Gastroesophageal sphincter (tissue), 4 donors: ENCODE results near the gene IL17RD. TPM values are rescaled to one million over a fixed set of nuclear protein-coding genes. Genes with fewer than 3 reads are reported as not detected.

Source experiments
- ATAC-seq: fragments of 150-250 bp; one replicate; pipeline ENCODE4 v1.9.1; 2016; ENCODE audit warnings: mild to moderate bottlenecking, moderate library complexity
- H3K27ac ChIP-seq, 4 donors: fragments of 200-600 bp; sonication (generic) in 3 of 4; 1 replicate in 3 of 4; 2 replicates in 1 of 4; pipeline ENCODE4 v1.5.1; 2016 to 2019
- H3K27me3 ChIP-seq: fragments of 200-600 bp; sonication (generic); one replicate; pipeline ENCODE4 v1.5.1; 2019
- H3K36me3 ChIP-seq, 2 donors: fragments of 200-600 bp; sonication (generic); one replicate each; pipeline ENCODE4 v1.5.1; 2019; ENCODE audit warnings: control low read depth in 1 of 2
- H3K4me1 ChIP-seq, 3 donors: fragments of 200-600 bp; sonication (generic); 1 replicate in 2 of 3; 2 replicates in 1 of 3; pipeline ENCODE4 v1.5.1; 2016 to 2019; ENCODE audit warnings: control low read depth in 2 of 3
- H3K4me3 ChIP-seq, 2 donors: fragments of 200-600 bp; sonication (generic); one replicate each; pipeline ENCODE4 v1.5.1; 2019; ENCODE audit warnings: mild to moderate bottlenecking in 1 of 2, moderate library complexity in 1 of 2
- H3K9me3 ChIP-seq, 3 donors: fragments of 200-600 bp; sonication (generic); one replicate each; pipeline ENCODE4 v1.5.1; 2017 to 2019; ENCODE audit warnings: control low read depth in 2 of 3
- CTCF ChIP-seq, 4 experiments: fragments of 200-600 bp in 2 of 4; fragments of 450-650 bp in 2 of 4; sonication (generic) in 1 of 4; IDR thresholded peaks; one replicate each; pipeline ENCODE4 v1.5.1; 2017 to 2019; ENCODE audit warnings: antibody characterized with exemption in 4 of 4, mild to moderate bottlenecking in 2 of 4, moderate library complexity in 2 of 4
- EP300 ChIP-seq: sonication (generic); formaldehyde crosslinking; IDR thresholded peaks from one replicate; pipeline ENCODE4 v1.6.1; 2017; ENCODE audit warnings: antibody characterized with exemption, mild to moderate bottlenecking
- POLR2A ChIP-seq, 2 donors: fragments of 450-650 bp; IDR thresholded peaks; one replicate each; pipeline ENCODE4 v1.6.1; 2017; ENCODE audit warnings: antibody characterized with exemption in 2 of 2, mild to moderate bottlenecking in 2 of 2, moderate library complexity in 1 of 2
- POLR2AphosphoS5 ChIP-seq: sonication (generic); formaldehyde crosslinking; IDR thresholded peaks from one replicate; pipeline ENCODE4 v1.6.1; 2017; ENCODE audit warnings: antibody characterized with exemption
- WGBS, 2 donors: methylation state at CpG; one replicate each; pipeline ENCODE4 v1.1.5; 2018; ENCODE audit warnings: low coverage in 1 of 2; 5-methylcytosine and 5-hydroxymethylcytosine counted together
- total RNA-seq, 4 donors: library from RNA; depleted of rRNA; stranded (reverse); fragments of >200 nt; gene quantifications; one replicate each; pipeline ENCODE4 v1.1.0, GENCODE V29; 2016

IL17RD gene
- total RNA-seq, 4 donors from 2014 or later = 4.5 to 15.9 (median 8.7) TPM

- Histone ChIP-seq H3K36me3 (no peaks in the 10 kb centered on the region), H3K9me3 (no peaks in the 10 kb centered on the region), H3K4me3 (no peak overlapping the region), H3K27ac (no peak overlapping the region), H3K4me1 (no peaks in the 10 kb centered on the region), H3K27me3 (no peaks in the 10 kb centered on the region)
- TF ChIP-seq EP300 (no peak), CTCF (IDR thresholded peaks at IDR 0.05) (no peak), POLR2AphosphoS5 (no peak), POLR2A (IDR thresholded peaks at IDR 0.05) (no peak)
- no peak for ATAC-seq
- 73 to 80% methylated on average over 1 to 4 of the region's 5 CpGs for WGBS, 2 donors
Measured at GRCh38 chr3:57135964-57136719, 29.0 kb downstream of the IL17RD start.

- ATAC-seq = no peak
- Histone ChIP-seq H3K27me3 (no peaks in the 10 kb centered on the region), H3K4me3 (no peak overlapping the region), H3K9me3 (no peaks in the 10 kb centered on the region), H3K4me1 (peaks cover 0 to 9% (median 0%) of the 10 kb centered on the region in 3 donors), H3K36me3 (no peaks in the 10 kb centered on the region), H3K27ac (no peak overlapping the region)
- 45 to 59% methylated on average over 4 of the region's 4 CpGs for WGBS, 2 donors
- TF ChIP-seq POLR2A (IDR thresholded peaks at IDR 0.05) (no peak), EP300 (no peak), POLR2AphosphoS5 (no peak), CTCF (IDR thresholded peaks at IDR 0.05) (no peak)
Measured at GRCh38 chr3:57133157-57133556, 32.0 kb downstream of the IL17RD start.

GRCh38 chr3:57132674-57133073 is 32.5 kb downstream of the IL17RD start:
- peaks cover 0 to 10% (median 0%) of the 10 kb centered on the region in 3 donors for H3K4me1 ChIP-seq

GRCh38 chr3:57131210-57131588 is 34.0 kb downstream of the IL17RD start:
- ATAC-seq = no peak
- H3K27ac ChIP-seq = peak overlapping the region in 2 of 4 donors; percentile 5 to 42

More at GRCh38 chr3:57132674-57133073, 32.5 kb downstream of the IL17RD start:
- Histone ChIP-seq H3K4me3 (no peak overlapping the region), H3K27me3 (no peaks in the 10 kb centered on the region), H3K27ac (no peak overlapping the region), H3K9me3 (no peaks in the 10 kb centered on the region), H3K36me3 (no peaks in the 10 kb centered on the region)
- WGBS, 2 donors = 90 to 93% methylated on average over 2 of the region's 2 CpGs
- TF ChIP-seq POLR2A (IDR thresholded peaks at IDR 0.05) (no peak), EP300 (no peak), POLR2AphosphoS5 (no peak), CTCF (IDR thresholded peaks at IDR 0.05) (no peak)
- ATAC-seq = no peak

More at GRCh38 chr3:57131210-57131588, 34.0 kb downstream of the IL17RD start:
- TF ChIP-seq POLR2AphosphoS5 (no peak), CTCF (IDR thresholded peaks at IDR 0.05) (no peak), POLR2A (IDR thresholded peaks at IDR 0.05) (no peak), EP300 (no peak)
- H3K4me3 ChIP-seq = no peak overlapping the region
- no peaks in the 10 kb centered on the region for H3K9me3 ChIP-seq
- 44 to 93% methylated on average over 1 to 2 of the region's 4 CpGs for WGBS, 2 donors
- no peaks in the 10 kb centered on the region for H3K27me3 ChIP-seq
- H3K4me1 ChIP-seq = peaks cover 0 to 19% (median 0%) of the 10 kb centered on the region in 3 donors
- no peaks in the 10 kb centered on the region for H3K36me3 ChIP-seq
